ENCODE measurements around the gene ERP27.

ERP27 gene

DNA sequence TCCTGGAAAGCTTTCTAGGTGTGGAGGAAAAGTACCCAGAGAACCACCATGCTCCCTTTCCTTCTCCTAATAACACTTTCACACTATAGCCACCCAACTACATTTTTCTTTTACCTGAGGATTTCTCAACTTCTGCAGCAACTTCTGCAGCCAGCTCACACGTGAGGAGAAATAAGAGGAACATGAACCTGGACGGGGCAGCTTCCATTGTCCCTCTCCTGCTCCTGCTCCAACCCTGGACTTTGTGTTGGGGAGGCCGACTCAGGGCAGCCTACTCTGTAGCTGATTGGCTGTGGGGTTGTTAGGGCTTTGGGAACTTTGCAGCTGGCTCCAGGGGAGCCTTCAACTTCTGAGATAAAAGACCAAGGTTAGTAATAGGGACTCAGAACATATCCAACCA lies at the start of gene ERP27:
TSS of gene ERP27 (minus strand) at position 237 of the 400 bp plus-strand sequence. CDS start at position 208, 29 bp downstream.
- DNase-seq: no peak

DNA sequence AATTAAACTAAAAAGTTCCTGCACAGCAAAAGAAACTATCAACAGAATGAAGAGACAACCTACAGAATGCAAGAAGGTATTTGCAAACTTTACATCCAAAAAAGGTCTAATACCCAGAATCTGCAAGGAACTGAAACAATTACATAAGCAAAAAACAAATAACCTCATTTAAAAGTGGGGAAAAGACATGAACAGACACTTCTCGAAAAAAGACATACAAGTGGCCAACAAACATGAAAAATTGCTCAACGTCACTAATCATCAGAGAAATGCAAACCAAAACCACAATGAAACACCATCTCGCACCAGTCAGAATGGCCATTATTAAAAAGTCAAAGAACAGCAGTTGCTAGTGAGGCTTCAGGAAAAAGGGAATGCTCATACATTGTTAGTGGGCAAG lies 49.7 kb upstream of the ERP27 start:
- DNase-seq: no peak

DNA sequence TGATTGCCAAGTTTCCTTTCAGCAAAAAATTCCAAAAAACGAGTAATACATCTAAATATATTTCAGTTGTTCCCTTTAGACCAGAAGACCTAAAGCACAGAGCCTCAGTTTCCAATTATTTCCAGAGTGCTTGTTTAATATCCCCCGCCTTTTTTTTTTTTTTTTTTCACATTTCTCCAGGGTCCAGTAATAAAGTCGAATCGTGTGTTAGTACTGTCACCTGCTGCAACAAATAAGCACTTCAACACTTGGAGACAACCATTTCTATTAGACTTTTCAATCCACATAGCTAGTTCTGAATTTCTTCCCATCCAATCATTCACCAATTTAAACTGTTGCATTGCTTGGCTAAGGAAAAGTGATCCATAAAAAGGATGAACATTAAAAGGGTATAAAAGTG lies 48.1 kb upstream of the ERP27 start:
- no peak for DNase-seq

DNA sequence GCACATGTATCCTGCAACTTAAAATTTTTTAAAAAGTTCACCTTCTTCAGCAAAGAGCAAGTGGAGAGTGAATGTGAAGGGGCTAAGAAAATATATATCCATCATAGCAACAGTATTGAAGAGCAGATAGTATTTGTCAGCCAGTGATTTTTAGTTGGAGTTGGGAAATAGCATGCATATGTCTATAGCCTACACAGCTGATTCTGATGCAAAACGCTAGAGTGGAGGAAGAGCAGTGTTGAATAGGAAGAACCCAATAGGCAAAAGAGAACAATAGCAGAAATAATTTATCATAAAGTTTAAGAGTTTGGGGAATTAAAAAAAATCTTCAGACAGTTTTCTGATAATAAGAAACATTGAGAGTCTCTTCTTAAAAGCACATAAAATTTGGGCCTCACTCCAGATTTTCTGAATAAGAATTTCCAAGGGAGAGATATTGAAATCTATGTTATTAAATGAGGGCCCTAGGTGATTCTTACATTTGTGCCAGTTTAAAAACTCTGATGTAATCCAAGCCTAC lies 46.5 kb upstream of the ERP27 start:
- no peak for DNase-seq

DNA sequence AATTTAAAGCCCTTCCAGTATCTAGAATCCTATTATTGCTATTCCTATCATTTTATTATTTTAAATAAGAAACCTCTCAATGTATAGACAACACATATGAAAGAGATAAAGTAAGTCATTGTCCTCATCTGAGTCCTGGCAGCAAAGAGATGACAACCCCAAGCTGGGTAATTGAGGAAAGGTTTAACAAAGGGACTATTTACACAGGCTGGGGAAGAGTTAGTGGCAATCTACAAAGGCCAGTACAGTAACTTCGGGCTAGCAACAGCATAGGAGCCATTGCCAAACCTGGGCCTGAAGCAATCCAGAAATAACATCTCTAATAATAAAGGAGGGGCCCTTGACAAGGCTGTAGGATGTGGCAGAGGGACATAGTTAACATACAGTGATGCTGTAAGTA lies 45.7 kb upstream of the ERP27 start:
- DNase-seq: no peak

DNA sequence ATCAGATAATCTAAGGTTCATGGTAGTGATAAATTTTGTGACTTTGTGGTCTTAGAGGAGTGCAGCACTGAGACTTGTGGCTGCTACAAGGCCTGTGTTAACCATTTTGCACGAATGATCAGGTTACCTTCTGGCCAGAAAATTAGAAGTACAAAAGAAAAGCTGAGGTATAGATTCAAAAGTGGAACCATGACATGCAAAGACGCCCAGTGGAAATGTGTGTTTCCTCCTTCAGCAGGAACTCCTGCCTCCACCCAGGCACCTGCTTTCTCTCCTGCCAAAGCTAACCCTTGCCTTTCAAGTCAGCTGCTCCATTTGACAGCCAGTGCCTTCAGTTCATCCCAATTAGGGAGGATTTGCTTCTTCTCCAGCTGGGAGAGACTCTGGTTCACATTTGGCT lies 44.7 kb upstream of the ERP27 start:
- DNase-seq: no peak

DNA sequence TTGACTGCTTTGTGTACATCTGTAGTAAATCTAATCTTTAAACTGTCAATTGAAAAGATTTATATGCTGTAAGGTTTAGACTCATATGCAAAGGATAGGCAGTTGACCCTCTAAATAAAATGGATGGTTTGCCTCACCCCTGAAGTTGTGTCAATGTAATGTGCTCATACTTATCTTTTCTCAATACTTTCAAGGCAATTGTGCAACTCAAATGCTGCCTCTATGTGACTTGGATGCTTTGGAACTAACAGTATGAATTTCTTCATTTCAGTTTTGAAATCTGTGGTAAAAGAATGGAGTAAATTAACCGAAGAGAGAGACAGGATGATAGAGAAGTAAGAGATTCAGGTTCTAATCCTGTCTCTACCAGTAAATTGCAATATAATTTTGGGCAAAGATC lies 44.2 kb upstream of the ERP27 start:
- DNase-seq: no peak

DNA sequence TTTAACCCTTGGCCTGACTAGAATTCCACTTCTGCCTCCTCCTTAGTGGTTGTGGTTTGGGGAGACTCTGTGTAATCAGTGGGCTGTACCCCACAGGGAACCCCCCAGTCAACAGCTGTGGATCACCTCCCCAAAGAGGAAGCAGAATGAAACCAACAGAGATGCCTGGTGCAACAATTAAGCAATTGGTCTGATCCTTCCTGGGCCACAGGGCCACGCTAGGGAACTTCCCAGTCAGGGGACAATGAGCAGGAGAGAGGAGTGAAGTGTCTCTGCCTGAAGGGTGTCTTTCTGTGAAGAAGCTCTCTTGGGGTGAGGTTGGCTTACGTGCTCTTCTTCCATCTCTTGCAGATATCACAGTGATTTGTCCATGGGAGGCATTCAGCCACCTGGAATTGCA lies 42.7 kb upstream of the ERP27 start:
- no peak for DNase-seq

DNA sequence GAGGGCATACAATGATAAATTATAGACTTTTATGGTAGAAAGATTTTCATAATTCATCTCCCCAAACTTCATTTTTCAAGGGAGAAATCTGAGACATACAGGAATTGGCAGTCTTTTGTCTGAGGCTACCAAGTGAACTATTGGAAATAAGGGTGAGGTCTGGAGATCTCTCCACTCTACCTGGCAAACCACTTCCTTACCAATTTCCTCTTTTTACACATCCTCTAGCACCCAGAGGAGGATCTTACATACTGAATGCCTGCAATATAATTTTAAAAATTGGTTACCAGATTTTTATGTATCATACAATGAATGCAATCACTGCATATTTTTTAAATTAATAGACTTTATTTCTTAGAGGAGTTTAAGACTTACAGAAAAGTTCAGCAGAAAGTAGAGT lies 41.1 kb upstream of the ERP27 start:
- DNase-seq: no peak

DNA sequence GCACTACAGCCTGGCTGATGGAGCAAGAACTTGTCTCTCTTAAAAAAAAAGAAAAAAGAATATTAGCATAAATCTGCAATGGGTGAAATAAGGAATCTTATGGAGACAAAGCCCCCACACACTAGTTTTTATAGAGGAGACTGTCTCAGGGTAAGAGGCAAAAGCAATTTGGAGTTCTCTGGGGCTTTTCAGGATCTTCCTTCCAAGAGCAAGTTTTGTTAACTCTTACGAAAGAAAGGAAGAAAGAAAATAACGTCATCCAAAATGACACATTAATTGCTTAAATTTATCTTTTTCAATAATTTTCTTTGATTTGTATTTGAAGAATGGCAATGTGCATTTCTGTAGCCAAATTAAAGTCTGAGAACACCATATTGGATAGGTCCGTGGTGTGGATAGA lies 38.3 kb upstream of the ERP27 start:
- no peak for DNase-seq

DNA sequence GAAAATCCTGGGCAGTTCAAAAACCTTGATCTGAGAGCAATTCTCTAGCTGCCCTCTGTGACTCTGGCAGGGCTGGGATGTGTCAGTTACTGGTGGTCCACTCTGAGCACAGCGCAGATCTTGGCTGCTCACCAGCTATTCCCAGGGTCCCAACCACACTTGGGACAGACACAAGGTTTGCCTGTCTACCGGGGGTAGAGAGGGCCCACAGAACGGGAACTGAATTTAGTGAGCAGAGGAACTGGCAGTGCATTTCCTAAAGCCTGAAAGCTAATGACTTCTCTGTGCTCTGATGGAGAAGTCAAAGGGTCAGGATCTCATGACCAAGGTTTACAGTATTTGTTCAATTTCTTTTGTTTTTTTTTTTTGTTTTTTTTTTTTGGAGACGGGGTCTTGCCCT lies 37.1 kb upstream of the ERP27 start:
- no peak for DNase-seq

DNA sequence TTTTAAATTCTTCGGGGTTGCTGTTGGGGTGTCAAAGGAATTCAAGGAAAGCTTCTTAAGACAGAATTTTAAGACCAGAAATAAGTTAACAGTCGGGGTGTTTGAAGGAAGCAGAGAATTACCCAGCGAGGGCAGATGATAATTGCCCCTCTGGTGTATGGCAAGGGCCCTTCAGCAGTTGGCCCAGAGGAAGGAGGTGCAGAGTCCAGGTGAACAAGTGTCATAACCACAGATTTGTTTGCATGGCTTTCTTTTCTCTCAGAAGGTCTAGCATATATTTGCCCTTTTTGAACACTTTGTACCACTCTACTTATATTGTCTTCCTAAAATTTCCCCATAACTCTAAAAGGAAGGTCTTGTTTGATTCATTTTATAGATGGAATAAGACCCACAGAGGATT lies 36.3 kb upstream of the ERP27 start:
- DNase-seq: no peak

DNA sequence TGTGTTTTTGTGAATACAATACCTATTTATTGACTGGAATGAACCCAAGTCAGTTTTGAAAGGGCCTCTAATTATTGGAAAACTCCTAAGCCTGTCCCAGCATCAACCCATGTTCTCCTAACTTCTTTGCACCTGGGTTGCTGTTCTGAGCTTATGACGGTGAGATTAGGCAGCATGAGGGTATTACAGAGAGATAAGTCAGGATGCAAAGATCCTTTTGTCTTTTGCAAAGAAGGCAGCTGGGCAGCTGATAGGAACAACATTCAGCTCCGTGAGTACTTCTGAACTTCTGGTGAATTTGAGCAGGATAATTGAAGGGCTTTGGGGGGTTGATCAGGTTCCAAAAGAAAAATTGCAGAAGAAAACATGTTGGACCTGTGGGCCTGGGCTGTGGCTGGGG lies 34.5 kb upstream of the ERP27 start, which contains the start of gene PDE6H:
TSS of gene PDE6H (plus strand) at position 227 of the 400 bp plus-strand sequence. CDS start 4,971 bp downstream, outside the sequence.
- no peak for DNase-seq

DNA sequence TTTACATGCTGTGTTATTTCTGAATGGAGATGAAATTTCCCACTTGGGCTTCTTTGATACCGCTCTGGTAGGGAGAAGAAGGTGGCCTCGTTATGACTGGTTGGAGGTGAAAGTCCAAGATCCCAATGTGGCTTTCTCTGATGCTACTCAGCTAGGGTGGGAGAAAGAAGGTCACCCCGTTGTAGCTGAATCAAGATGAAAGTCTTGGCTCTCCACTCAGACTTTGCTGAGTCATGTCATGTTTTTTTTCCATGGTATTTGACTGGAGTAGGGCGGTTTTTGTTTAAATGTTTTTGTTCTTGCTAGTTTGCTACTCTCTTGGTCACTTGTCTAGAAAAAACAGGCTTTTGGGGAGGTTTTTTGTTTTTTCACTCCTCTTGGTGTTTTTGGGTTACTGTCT lies 32.1 kb upstream of the ERP27 start:
- DNase-seq: no peak

DNA sequence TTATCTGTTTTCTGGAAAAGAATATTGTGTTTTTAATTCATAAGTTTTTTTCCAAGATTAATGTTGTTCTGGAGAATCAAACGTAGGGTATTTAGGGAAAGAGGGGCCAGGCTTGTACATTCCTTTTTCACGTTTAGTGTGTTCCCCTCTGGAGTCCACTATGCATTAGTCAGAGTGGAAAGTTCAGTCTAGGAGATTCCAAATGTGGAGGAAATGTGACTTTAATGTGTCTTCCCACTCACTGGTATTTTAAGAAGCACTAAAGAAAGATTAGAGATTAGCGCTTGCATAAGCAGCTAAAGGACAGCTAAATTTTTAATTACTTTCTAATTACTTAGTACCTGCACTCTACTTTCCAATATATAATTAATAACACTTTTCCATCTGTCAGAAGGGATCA lies 30.1 kb upstream of the ERP27 start:
- DNase-seq: no peak

DNA sequence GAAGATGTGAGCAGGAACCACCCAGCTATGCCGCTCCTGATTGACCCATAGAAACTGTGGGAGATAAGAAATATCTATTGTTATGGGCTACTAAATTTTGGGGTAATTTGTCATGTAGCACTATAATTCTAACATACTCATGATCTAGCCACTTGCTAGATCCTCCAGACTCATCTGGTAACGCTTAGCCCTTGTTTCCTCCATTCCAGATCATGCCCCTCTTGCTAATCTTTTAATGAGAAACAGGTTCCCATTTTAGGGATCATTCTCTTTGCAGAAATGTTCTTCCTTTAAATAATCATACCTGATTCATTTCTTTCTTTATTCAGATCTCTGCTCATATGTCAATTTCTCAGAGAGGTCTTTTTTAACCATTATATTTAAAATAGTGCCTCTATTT lies 26.9 kb upstream of the ERP27 start:
- DNase-seq: no peak

DNA sequence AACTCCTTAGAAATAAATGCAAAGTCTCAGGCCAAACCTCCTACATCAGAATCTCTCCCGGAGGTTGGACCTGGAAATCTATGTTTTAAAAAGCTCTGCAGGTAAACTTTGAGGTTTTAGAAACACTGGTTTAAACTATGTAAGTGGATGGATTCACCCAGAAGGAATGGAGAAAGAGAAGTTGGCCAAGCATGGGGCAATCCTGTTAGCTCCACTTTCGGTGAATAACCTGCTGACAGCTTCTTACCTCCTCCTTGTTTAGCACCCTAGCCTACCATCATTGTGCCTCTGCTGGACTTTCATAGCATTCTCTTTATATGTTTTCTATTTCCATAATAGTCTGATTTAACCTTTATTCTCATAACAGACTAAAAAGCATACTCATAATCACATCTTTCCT lies 26.1 kb upstream of the ERP27 start:
- no peak for DNase-seq

DNA sequence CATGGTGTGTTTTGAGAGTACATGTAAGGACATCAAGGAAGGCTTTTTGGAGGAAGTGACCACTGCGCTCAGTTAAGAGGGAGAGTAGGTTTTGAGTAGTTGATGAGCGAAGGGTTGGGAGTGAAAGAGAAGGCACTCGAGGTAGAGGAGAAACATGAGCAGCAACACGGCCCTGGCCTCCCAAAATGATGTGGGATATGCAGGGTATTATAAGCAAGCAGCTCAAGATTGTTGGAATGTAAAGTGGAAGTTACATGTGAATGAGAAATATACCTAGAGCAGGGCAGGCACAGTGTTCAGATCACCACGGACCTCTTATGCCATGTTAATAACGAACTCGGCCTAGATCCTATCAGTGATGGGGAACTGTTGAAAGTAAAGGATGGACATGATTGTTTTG lies 25.2 kb upstream of the ERP27 start:
- DNase-seq: no peak

DNA sequence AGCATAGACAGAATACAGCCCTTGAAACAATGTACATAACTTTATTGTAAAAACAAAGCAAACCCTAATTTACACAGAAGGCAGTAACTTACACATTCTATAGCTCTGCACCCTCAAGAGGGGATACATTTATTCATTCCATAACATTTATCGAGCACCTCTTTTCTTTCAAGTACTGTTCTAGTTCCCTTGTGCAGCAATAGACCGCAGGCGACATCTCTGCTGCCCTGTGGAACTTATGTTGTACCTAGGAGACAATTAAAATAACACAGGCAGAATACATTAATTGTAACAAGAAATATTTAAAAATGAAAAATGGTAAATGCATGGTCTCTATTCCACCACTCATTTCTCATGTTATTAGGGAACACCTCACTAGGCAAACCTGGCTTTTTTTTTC lies 24.5 kb upstream of the ERP27 start:
- no peak for DNase-seq

DNA sequence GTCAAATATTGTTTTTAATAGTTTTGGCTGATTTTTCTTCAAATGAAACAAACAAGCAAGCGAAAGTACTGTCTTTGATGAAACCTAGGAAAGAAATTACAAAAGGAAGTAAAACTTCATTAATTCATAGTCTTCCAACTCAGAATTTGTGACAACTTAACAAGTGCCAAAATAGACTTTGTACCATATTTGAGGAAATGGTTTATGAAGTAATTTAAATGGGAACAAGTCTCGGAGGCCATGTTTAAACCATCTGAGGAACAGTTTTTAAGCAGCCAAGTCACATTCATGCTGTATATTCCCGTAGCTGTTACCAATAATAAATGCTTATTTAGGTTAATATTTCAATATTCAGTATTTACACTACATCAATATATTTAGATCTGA lies 23.8 kb upstream of the ERP27 start:
- no peak for DNase-seq

DNA sequence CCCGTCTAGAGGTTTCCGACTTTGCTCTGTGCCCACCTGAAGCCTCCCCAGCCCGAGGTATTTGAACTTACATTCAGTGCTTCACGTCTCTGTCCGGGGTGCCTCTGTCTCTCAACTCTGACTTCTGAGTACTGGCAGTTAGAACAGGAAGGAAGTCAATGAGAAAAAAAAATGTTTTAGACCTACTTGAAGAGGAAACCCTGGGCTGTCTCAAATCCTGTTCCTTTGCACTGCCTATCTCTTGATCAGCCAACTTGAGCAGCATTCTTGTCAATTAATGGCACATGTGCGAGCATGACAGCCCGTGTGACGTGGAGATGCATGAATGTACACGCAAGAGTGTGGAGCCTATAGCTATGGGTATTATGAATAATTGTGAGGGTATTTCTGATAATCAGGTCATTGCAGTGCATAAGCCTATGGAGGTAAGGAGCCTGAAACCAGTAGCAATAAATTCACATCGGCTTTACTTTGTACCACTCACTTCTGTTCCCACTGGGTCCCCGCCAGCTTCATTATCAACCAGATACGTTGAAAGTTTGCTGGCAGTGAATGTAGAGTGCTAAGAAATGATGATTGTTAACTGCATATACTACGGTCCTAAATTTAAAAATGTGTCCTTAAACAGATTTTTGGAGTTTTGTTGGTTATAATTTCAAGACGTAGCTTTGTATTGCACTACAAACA lies 23.3 kb upstream of the ERP27 start, which contains the start of gene ARHGDIB:
TSS of gene ARHGDIB (minus strand) at position 136 of the 687 bp plus-strand sequence. CDS start 10,889 bp downstream, outside the sequence.
- no peak for DNase-seq

DNA sequence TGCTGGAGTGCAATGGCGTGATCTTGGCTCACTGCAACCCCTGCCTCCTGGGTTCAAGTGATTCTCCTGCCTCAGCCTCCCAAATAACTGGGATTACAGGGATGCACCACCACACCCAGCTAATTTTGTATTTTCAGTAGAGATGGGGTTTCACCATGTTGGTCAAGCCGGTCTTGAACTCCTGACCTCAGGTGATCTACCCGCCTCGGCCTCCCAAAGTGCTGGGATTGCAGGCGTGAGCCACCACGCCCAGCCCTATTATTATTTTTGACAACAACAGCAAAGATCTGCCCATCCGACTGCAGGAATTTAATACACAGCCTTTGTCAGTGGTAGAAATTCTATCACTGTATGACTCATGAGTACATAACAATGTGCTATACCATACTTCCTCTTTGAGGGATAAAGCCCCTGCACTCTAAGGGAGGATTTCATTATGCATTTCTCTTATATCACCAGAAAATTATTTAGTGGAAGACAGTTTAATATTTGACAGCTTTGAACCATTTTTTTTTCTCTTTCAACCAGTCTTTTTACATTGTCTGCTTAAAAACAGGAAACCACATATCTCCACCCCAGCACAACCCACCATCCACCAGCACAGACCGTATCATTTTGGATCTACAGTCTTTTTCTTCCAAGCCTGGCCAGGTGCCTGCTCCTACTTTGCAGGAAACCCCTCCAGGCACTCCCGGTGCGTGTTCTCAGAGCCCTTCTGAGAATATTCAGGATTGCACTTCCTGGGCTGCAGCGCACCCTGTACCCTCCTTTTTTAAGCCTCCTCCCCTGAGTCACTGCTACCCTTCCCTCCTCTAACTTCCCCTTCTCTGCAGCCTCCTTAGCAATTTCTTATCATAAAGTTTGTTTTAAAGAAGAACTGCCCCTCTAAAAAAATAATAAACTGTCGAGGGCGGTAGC lies 22.5 kb upstream of the ERP27 start:
- no peak for DNase-seq

DNA sequence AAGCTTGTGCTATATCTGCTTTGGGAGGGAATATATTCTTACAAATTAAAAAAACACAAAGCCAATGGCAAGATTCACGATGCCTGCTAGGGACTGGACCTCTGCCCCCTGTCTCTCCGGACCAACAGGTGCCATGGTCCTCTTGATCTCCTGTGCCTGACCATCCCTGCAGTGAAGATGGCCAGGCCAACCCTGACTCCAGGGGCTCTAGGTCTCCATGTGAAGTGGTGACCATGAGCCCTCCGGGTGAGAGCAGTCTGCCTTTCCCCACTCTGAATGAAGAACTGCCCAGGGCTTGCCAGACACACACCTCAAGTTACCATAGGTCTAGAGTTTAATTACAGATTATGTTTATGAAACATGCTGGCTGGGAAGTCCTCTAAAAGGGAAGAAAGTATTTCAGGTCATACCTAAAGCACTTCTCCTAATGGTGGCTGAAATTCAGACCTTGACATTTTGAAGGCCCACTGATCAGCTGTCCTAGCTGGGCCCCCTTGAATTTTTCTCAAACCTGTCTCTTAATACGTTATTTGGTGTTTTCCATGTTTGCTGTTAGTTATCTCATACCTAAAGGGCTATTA lies 21.7 kb upstream of the ERP27 start:
- no peak for DNase-seq

DNA sequence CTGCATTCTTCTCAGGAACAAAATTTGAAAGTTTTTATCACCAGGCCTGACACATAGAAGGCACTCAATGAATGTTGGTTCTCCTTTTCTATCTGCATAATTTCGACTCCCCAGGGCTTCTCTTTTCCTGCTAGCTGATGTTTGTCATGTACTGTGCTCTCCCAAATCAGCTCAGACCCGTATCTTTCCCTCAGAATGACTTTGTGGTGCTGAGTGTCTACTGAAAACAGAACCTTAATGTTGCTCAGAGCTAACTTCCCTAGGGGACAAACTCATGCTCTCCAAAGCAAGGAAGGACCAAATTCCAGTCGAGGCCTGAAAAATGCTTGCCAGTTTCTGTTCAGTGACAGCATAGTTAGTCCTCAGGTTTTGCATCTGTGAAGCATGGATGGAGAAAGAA lies 21.1 kb upstream of the ERP27 start:
- no peak for DNase-seq

Measured in DMS153 (cell line).